H1 (cell line): Measurements from ENCODE around the gene SNRNP200. TPM values are rescaled to one million over a fixed set of nuclear protein-coding genes. Genes with fewer than 3 reads are reported as not detected.

ENCODE experiments used
- RBBP5 ChIP-seq: IDR thresholded peaks from 2 replicates; pipeline ENCODE4 v1.7.1; 2012; ENCODE audit warnings: low read depth, mild to moderate bottlenecking, inconsistent platforms, low read length, moderate library complexity, borderline replicate concordance
- SIN3A ChIP-seq, 2 experiments: IDR thresholded peaks in 1 of 2; conservative IDR thresholded peaks in 1 of 2; 2 replicates each; pipeline ENCODE4 v1.6.1; 2011 to 2012; ENCODE audit warnings: low read length in 2 of 2, improper control_type of control experiment in 1 of 2, low read depth in 1 of 2, mild to moderate bottlenecking in 1 of 2
- polyA plus RNA-seq, 7 experiments: library from polyadenylated mRNA; depleted of rRNA in 3 of 7; stranded (reverse) in 5 of 7; unstranded in 2 of 7; fragments of >200 nt in 5 of 7; fragments of 200-250 nt in 2 of 7; gene quantifications; 1 replicate in 5 of 7; 2 replicates in 1 of 7; 4 replicates in 1 of 7; pipeline versions ENCODE4 v1.2.1 to v1.2.3, GENCODE V29; 2011 to 2013; ENCODE audit warnings: missing spikeins in 2 of 7, mixed read lengths in 2 of 7
- total RNA-seq: library from RNA; stranded (reverse); fragmentation: NEBNext Ultra II Directional; extraction: Animal tissue kit (Norgen Biotek cat#: 25700); gene quantifications from 2 replicates; pipeline ENCODE4 v1.2.1, GENCODE V29; 2021
- TF ChIP-seq, protein P1 (sequence below): IDR thresholded peaks from 2 replicates; pipeline ENCODE4 v1.6.1; 2011; ENCODE audit warnings: low read length, improper control_type of control experiment

The SNRNP200 gene
- total and polyA plus RNA-seq, 2 of the 8 experiments (the other 6 are each of a cell fraction or from before 2014, with no cell fraction given), result 190 to 289 TPM

DNA sequence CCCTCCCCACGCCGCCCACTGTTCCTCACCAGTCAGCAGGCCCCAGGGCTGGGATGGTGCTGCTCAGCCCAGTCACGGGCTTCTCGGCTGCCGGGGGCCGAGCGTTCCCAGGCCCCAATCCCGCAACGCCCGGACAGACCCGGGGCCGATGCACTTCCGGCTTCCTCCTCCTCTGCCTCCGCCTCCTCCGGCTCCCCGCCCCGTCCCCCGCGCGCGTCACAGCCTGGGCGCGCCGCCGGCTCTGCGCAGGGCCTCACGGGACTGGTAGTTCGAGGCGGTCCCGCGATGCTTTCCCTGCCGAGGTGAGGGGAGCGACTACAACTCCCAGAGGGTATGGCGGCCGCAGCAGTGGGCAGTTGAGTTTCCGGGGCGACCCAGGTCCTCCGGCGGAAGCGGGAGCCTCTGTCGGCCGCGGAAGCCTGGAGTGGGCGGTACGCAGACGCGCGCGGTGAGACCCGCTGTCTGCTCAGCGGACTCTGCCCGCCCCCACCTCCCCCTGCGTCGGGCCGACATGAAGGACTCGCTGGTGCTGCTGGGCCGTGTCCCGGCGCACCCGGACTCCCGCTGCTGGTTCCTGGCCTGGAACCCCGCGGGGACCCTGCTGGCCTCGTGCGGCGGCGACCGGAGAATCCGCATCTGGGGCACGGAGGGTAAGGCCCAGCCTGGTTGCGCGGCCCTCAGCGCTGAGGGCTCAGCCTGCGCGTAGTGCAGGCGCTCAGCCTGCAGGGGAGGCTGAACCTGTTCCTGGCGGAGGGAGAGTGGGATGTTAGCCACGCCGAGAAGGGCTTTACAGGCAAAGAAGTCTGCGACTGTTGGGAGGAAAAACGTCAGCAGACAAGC, 39.3 kb downstream of the SNRNP200 start, which contains the start of the genes CIAO1 and TMEM127 (continued):
- TF ChIP-seq RBBP5, result peak; percentile 92
- TF ChIP-seq SIN3A (conservative IDR thresholded peaks at IDR 0.05 in 1 of 2, IDR thresholded peaks at IDR 0.05 in 1 of 2; ENCODE audit: low read depth in 1 of 2, low read length in 2 of 2), result peak; percentile 7 to 77; a peak in 2 of 4 replicates
- TF ChIP-seq, protein P1, sequence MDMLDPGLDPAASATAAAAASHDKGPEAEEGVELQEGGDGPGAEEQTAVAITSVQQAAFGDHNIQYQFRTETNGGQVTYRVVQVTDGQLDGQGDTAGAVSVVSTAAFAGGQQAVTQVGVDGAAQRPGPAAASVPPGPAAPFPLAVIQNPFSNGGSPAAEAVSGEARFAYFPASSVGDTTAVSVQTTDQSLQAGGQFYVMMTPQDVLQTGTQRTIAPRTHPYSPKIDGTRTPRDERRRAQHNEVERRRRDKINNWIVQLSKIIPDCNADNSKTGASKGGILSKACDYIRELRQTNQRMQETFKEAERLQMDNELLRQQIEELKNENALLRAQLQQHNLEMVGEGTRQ, result no peak
- TF ChIP-seq, all 59 proteins: peak for 21
